ENCODE data around the gene ATRIP. TPM values are rescaled to one million over a fixed set of nuclear protein-coding genes. Genes with fewer than 3 reads are reported as not detected.
"Not testable (repeated sequence)": the region's sequence is repeated elsewhere in the genome, so short reads cannot be mapped to it uniquely, and the experiment has no call there.

ATRIP gene
- total RNA-seq, 2 experiments from 2014 or later: 16.3 to 24.5 TPM

DNA sequence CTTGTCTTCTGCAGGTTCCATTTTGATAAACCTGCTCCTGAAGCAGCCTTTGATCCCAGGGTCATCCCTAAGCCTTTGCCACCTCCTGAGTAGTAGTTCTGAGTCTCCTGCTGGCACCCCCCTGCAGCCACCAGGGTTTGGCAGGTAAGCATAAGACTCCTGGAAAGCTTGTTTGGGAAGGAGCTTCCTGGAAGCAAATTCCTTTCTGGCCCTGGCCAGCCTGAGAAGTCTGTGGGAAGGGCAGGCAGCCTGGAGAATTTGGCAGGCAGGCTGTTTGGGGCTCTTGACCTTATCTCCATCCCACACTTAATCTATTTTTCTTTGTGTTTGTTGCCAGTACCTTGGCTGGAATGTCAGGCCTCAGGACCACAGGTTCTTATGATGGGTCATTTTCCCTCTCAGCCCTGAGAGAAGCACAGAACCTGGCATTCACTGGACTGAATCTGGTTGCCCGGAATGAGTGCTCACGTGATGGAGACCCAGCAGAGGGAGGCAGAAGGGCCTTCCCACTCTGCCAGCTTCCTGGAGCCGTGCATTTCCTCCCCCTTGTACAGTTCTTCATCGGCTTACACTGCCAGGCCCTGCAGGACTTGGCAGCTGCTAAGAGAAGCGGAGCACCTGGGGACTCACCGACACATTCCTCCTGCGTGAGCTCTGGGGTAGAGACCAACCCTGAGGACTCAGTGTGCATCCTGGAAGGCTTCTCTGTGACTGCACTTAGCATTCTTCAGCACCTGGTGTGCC, 13.4 kb downstream of the ATRIP start:
- Histone ChIP-seq H3K4me1 (ENCODE audit: insufficient read depth, low read length, poor library complexity, severe bottlenecking) (no peaks in the 10 kb centered on the region), H3K9me3 (ENCODE audit: low read length) (no peaks in the 10 kb centered on the region), H4K20me1 (ENCODE audit: insufficient read depth, low read length) (no peaks in the 10 kb centered on the region), H3K9me2 (ENCODE audit: insufficient read depth, low read length) (no peaks in the 10 kb centered on the region), H3K36me3 (ENCODE audit: insufficient read depth, low read length) (peaks cover 64% of the 10 kb centered on the region), H3K4me2 (ENCODE audit: low read length) (no peak overlapping the region), H3K79me2 (ENCODE audit: insufficient read depth, low read depth, low read length) (no peaks in the 10 kb centered on the region), H2AFZ (ENCODE audit: low read length) (no peak overlapping the region), H3K27ac (ENCODE audit: low read depth, low read length, poor library complexity, severe bottlenecking) (no peak overlapping the region), H3K4me3 (ENCODE audit: low read depth, low read length, poor library complexity, severe bottlenecking) (no peak overlapping the region)
- TF ChIP-seq, protein P1, sequence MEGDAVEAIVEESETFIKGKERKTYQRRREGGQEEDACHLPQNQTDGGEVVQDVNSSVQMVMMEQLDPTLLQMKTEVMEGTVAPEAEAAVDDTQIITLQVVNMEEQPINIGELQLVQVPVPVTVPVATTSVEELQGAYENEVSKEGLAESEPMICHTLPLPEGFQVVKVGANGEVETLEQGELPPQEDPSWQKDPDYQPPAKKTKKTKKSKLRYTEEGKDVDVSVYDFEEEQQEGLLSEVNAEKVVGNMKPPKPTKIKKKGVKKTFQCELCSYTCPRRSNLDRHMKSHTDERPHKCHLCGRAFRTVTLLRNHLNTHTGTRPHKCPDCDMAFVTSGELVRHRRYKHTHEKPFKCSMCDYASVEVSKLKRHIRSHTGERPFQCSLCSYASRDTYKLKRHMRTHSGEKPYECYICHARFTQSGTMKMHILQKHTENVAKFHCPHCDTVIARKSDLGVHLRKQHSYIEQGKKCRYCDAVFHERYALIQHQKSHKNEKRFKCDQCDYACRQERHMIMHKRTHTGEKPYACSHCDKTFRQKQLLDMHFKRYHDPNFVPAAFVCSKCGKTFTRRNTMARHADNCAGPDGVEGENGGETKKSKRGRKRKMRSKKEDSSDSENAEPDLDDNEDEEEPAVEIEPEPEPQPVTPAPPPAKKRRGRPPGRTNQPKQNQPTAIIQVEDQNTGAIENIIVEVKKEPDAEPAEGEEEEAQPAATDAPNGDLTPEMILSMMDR (conservative IDR thresholded peaks at IDR 0.05; ENCODE audit: low read length): no peak
- TF ChIP-seq EZH2phosphoT487 (IDR thresholded peaks at IDR 0.05; ENCODE audit: borderline replicate concordance, low read depth, low read length): no peak
- BruUV-seq (replicated peaks): no TSS peak
- intact Hi-C loops (cut with micrococcal nuclease; ENCODE audit: unreplicated experiment): no loop called here
- CTCF ChIA-PET (ENCODE audit: unreplicated experiment): no interaction called here
- POLR2A ChIA-PET: no interaction called here
- no peak for DNase-seq (ENCODE audit: low spot score)

DNA sequence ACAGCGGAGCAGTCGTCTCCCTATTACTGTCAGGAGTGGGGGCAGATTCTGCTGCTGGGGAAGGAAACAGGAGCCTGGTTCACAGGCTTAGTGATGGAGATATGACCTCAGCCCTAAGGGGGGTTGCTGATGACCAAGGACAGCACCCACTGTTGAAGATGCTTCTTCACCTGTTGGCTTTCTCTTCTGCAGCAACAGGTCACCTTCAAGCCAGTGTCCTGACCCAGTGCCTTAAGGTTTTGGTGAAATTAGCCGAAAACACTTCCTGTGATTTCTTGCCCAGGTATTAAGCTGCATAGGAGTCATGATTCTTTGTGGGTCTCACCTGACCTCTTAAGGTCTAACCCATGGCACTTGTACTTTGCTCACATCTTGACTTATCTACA, 14.0 kb downstream of the ATRIP start:
- CTCF ChIA-PET (ENCODE audit: unreplicated experiment): no interaction called here
- H4K20me1 ChIP-seq (ENCODE audit: insufficient read depth, low read length): no peaks in the 10 kb centered on the region
- H3K4me1 ChIP-seq (ENCODE audit: insufficient read depth, low read length, poor library complexity, severe bottlenecking): peaks cover 4% of the 10 kb centered on the region
- H3K36me3 ChIP-seq (ENCODE audit: insufficient read depth, low read length): peaks cover 59% of the 10 kb centered on the region
- H3K27ac ChIP-seq (ENCODE audit: low read depth, low read length, poor library complexity, severe bottlenecking): no peak overlapping the region
- TF ChIP-seq, protein P1 (conservative IDR thresholded peaks at IDR 0.05; ENCODE audit: low read length): no peak
- TF ChIP-seq EZH2phosphoT487 (IDR thresholded peaks at IDR 0.05; ENCODE audit: borderline replicate concordance, low read depth, low read length): no peak
- POLR2A ChIA-PET: no interaction called here
- intact Hi-C loops (cut with micrococcal nuclease; ENCODE audit: unreplicated experiment): no loop called here
- no peak for DNase-seq (ENCODE audit: low spot score)
- H3K4me3 ChIP-seq (ENCODE audit: low read depth, low read length, poor library complexity, severe bottlenecking): no peak overlapping the region
- H3K79me2 ChIP-seq (ENCODE audit: insufficient read depth, low read depth, low read length): no peaks in the 10 kb centered on the region
- no peaks in the 10 kb centered on the region for H3K9me3 ChIP-seq (ENCODE audit: low read length)
- H3K9me2 ChIP-seq (ENCODE audit: insufficient read depth, low read length): no peaks in the 10 kb centered on the region
- H3K4me2 ChIP-seq (ENCODE audit: low read length): no peak overlapping the region
- BruUV-seq (replicated peaks): no TSS peak
- no peak overlapping the region for H2AFZ ChIP-seq (ENCODE audit: low read length)

DNA sequence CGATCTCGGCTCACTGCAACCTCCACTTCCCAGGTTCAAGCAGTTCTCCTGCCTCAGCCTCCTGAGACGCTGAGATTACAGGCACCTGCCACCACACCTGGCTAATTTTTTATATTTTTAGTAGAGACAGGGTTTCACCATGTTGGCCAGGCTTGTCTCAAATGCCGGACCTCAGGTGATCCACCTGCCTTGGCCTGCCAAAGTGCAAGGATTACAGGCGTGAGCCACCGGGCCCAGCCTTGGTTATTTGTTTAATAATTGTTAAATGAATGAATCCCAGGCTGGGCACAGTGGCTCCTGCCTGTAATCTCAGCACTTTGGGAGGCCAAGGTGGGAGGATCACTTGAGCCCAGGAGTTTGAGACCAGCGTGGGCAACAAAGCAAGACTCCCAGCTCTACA, 15.2 kb downstream of the ATRIP start:
- H3K4me3 ChIP-seq (ENCODE audit: low read depth, low read length, poor library complexity, severe bottlenecking); H3K4me2 ChIP-seq (ENCODE audit: low read length); BruUV-seq (replicated peaks); H3K9me3 ChIP-seq (ENCODE audit: low read length); H4K20me1 ChIP-seq (ENCODE audit: insufficient read depth, low read length); CTCF ChIA-PET (ENCODE audit: unreplicated experiment); H3K79me2 ChIP-seq (ENCODE audit: insufficient read depth, low read depth, low read length); DNase-seq (ENCODE audit: low spot score); H3K9me2 ChIP-seq (ENCODE audit: insufficient read depth, low read length); intact Hi-C loops (cut with micrococcal nuclease; ENCODE audit: unreplicated experiment); H2AFZ ChIP-seq (ENCODE audit: low read length); H3K27ac ChIP-seq (ENCODE audit: low read depth, low read length, poor library complexity, severe bottlenecking): not testable (repeated sequence)
- Histone ChIP-seq H3K36me3 (ENCODE audit: insufficient read depth, low read length) (peaks cover 53% of the 10 kb centered on the region), H3K4me1 (ENCODE audit: insufficient read depth, low read length, poor library complexity, severe bottlenecking) (peaks cover 11% of the 10 kb centered on the region)
- POLR2A ChIA-PET: interaction anchor here (0.6 to 0.7 kb wide), 3 partner anchors 272 to 1485 kb away, joined by 3 to 5 read pairs (median 4); partner anchors contain the start of gene CCDC12

All from OCI-LY7 (cell line).